ENCODE measurements around the gene PTPRM.

The PTPRM gene

DNA sequence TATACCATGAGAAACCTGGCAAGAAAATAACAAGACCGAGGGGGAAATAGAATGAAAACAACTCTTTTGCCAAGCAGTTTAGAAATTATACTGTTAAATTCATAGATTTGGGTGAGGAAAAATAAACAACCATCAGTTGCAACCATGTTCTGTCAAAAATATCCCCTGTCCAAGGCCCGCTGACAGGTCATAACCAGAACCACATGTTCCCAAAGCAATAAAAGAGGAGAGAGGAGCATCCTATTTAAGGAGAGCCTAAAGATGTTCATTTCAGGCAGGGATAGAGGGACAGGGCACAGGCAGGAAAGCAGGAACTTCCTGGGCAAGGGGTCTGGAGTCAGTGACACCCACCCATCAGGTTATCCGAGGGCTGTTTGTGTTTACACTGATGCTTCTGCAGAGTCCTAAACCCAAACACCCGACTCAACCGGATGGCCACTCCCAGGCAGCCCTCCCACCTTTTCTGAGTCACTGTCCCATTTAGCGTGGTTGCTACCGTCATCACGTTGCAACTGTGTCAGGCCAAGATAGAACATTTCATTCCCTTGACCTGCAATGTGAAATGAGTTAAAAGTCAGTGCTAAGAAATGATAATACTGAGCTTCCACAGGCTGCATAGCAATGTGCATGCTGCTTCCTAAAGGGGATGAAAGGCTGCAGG, 573.9 kb downstream of the PTPRM start:
- no peak for DNase-seq

DNA sequence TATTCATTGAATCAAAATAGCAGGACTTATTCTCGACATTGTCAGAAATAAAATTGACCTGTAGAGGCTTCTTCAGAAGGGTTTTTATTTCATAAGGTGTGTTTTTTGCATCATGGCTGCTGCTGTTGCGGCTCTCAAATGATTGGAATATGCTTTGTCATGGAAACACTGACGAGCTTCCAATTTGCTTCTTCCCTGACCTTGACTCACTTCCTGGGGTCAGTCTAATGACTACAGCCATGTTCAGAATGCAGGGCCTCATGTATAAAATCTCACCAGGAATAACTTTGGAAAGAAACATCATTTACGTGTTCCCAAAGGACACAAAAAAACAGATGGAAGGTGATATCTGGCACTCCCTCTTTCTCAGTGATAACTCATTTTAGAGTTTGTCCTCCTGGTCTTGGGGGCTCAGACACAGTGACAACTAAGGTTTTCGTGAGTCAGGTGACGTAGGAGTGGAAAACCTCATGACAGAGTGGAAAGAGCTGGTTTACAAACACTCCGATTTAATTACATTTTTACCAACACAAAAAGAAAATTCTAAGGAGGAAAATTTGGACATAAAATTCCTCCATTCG, 575.1 kb downstream of the PTPRM start:
- DNase-seq = no peak

DNA sequence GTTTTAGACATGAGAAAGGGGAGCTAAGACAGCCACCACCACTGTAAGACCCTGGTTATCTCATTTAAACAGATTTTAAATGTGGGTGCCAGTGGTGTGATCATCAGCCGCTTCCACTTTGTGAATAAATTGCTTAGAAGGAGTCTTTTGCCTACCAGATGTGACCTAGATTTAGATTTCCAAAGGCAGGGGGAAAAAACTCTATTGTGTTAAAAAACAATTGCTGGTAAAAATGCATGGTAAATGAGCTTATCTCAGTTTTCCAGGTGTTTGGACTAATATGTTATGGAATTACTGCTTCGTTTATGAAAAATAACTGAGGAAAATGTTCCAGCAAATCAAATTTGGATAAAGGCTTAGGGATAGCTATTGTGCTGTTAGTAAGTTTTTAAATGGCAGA, 575.8 kb downstream of the PTPRM start:
- no peak for DNase-seq

DNA sequence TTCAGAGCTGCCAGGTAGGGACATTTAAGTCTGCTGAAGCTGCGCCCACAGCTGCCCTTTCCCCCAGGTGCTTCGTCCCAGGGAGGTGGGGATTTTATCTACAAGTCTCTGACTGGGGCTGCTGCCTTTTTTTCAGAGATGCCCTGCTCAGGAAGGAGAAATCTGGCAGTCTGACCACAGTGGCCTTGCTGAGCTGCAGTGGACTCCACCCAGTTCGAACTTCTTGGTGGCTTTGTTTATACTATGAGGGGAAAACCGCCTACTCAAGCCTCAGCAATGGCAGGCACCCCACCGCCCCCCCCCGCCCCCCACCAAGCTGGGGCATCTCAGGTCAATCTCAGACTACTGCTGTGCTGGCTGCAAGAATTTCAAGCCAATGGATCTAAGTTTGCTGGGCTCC, 584.1 kb downstream of the PTPRM start:
- DNase-seq = no peak

DNA sequence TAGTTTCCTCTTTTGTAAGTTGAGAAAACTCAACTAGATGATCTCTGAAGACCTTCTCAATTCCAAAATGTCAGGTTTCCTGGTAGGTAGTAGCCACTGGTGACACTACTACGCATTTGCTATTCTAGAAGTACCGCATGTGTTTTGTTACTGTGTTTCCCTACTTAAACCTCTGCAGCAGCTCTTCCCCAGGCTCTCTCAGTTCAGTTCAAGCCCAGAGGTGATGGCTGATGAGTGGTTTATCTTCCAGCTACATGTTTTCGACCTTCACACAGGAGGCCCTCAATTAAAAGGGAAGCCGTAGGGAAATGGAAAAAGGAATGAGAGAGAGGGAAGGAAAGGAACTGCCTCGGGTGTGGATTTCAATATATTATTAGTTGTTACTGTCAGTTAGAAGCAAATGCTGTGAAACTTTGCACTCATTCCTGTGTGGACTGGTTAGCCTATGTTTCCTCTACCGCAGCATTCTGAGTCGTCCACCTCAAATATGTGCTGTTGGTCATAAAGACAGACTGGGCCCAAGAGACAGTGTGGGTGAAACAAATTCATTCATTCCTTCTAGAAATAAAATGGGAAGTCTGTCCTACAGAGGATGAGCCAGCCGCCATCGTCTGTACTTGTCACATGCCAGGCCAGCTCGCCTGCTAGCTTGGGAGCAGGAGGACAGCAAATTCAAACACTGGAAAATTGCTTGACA, 586.9 kb downstream of the PTPRM start:
- no peak for DNase-seq

DNA sequence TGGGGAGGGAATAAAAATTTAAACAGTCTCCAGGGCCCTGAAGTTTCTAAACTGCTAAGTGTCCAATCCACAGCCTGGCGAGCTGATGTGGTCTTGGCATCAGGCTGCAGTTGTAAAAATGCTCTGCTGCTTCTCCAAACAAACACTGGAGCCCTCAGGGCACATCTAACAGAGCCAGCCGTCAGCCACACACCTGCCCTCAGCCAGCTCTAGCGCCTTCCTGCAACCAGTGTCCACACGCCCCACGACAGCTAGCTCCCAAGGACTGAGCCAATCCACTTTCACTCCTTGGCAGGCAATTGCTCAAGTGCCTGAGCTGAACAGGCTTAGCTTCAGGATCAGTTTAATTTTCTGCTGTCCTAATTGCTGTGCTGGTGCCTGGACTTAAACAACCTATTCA, 595.7 kb downstream of the PTPRM start:
- DNase-seq = peak; percentile 20 to 66

DNA sequence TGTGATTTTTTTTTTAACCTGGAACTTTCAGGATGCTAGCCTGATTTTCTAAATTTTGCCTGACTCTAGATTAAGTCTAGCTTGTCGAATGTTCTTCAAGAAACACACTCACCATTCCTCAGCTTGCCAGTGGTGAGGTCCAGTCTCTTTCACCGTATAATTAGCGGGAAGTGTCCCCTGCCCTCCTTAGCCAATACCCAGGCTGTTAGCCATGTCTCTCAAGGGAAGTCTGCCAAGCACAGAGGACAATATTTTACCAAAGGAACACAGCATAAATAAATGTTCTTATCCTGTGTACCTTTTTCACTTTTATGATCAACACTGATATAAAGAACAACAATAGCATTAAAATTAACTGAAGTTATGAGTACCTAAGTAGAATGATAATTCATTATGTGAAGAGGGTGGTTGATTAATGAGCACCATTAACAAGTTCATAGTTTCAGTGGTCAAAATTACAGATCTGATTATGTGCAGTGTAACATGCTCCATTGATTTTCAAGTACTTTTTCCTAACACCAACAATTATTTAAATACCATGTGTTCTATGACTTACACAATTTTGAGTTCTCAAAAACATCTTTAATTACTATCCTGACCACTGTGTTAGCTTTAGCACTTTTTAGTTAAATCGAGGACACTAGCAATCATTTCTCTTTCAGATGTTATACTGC, 596.3 kb downstream of the PTPRM start:
- no peak for DNase-seq

DNA sequence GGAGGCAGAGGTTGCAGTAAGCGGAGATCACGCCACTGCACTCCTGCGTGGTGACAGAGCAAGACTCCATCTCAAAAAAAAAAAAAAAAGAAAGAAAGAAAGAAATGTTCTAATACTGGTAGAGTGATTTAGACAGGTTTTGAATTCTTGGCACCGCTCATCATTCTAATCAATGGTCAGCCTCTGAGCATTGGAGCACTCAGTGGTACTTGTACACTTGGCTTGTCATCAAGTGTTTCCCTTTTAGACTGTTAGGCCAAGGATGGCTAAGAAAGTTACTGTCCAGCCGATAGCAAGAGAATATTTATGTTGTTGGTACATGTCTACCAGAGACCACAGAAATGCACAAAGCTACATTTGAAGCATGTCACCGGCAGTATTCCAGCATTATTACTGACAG, 598.0 kb downstream of the PTPRM start:
- no peak for DNase-seq

DNA sequence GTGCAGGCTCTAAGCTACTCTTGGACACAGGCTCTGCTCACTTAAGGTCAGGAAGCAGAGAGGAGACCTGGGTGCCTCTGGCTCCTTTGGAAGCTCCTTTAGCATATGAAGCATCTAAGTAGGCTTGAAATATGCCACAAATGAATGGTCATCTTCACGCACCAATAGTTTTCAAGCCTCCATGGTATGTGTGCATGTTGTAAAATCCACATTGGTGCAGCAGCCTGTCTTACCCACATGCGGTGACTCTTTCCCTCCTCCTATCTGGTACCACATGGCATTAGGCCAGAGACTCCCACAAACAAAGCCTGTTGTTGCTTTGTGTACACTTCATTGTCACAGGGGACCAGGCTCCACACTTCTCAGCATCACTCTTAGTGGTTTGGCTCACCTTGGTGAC, 599.9 kb downstream of the PTPRM start:
- DNase-seq = no peak

DNA sequence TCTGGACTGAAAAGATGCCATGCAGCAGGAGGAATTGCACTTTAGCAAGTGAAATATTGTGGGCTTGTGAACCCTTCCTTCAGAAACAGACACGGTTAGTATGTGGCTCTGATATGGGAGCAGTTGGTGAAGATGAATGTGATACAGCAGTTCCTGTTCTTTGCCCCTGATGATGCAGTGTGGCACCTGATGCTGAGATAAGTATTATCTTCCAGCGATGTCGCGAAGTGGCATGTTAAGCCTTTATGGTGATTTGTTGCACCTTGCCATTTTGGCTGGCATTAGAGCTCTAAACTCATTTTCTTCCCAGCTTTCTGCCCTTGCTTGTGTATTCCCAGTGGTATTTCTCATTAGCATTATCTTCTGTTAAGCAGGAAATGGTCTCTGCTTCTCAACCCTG, 600.6 kb downstream of the PTPRM start:
- no peak for DNase-seq

DNA sequence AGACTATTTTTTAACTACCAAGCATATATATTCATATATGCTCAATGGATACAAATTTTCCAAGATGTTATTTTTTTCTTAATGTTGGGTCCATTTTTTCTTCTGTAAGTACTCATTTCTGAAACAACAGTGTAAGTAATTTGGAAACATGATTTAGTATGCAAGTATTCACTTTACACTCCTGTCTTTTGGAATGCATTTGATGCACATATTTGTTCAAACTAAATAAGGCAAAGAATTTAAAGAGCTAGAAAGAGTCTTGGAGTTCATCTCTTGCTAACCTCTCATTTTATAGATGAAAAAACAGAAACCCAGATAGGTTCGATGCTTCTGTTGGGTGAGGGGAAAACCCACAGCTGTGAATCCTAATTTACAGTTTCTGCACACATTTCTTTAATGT, 602.6 kb downstream of the PTPRM start:
- DNase-seq = no peak

DNA sequence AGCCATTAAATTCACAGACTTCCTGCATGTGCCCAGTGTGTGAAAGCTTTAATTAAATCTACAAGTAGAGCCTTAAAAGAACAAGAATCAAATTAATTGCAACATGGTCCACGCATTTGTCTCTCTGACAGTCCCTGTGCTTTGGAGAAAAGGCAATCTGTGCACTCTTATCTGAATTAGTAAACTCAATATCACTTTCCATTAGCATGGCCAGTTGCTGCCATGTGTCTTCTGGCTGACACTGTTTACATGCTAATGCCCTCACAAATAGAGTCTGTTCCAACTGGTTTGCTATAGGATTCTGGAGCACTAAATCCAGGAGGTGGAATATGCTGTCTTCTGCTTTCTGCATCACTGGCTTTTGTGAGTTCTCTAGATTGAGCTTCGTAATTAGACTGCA, 607.7 kb downstream of the PTPRM start:
- DNase-seq = no peak

DNA sequence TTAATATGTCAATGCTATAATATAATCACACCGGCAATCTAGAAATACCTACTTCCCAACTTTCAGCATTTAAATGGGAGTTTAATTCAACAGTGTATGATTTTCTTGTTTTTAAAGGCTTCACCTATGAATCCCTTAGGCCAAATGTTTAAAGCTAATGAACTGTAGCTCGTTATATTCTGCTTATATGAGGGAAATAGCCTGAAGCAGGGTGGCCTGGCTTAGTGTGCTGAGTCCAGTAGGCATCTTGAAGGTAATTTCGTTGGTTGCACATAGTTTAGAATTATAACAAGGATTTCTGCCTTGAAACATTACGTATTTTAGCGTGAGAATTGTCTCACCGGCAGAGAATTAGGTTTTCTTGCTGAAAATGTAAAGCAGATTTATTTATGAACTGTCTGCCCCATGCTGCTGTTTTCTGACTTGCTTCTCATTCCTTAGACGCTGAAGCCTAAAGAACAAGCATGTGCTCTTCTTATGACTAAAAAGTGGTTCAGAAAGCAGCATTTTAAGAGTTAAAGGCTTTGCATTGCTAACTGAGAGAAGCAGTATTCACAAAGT, 608.5 kb downstream of the PTPRM start:
- DNase-seq = no peak

DNA sequence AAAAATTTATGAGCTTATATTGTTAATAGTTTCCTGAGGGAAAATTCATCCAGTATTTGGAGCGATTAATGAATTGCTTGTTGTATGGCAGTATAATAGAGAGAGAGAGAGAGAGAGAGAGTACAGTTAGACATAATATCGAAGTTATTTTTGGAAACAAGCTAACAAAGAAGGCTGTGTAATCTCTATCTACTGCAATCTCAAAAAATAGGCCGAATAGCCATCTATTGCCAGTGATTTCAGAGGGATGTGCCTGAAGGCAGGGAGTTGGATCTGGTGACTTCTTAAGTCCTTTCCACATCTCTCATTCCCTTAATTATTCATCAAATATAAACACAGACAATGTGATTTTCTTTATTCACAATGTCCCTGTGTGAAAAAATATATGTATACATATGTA, 609.0 kb downstream of the PTPRM start:
- no peak for DNase-seq

DNA sequence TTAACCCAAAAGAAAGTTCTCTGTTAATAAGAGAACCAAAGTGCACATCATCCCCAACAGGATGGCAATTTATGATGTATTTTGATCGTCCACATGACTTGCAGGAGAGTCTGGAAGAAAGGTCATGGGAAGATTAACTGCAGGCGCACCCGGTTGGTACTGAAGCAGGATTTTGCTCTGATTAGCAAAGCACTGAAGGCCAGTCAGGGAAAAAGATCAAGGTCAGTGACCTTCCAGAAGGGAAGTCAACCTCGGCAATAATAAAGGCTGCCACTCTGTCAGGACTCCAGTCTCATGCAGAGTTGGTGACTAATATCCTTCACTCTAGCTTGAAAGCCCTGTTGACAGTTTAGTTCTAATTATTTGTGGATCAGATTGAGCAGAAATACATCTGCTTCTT, 609.4 kb downstream of the PTPRM start:
- DNase-seq = no peak

DNA sequence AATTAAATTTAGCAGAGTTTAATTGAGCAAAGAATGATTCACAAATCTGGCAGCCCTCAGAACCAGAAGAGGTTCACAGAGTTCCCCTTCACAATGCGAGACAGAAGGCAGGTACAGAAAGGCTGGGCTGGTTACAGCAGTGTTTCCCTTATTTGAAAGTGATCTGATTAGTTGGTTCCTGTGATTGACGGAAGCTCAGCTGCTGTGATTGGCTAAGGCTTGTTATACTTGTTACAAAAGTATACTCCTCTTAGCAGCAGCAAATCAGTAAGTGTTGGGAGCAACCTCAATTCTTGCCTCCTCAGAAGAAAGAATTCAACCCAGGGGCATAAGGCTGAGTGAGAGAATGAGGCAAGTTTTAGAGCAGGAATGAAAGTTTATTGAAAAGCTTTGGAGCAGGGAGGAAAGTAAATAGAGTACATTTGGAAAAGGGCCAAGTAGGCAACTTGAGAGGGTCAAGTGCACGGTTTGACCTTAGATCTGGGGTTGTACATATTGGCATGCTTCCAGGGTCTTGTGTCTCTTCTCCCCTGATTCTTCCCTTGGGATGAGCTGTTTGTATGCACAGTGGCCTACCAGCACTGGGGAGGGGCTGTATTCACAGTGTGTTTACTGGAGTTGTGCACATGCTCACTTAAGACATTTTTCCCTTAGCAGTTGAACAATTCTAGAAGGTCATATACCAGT, 610.4 kb downstream of the PTPRM start:
- no peak for DNase-seq

DNA sequence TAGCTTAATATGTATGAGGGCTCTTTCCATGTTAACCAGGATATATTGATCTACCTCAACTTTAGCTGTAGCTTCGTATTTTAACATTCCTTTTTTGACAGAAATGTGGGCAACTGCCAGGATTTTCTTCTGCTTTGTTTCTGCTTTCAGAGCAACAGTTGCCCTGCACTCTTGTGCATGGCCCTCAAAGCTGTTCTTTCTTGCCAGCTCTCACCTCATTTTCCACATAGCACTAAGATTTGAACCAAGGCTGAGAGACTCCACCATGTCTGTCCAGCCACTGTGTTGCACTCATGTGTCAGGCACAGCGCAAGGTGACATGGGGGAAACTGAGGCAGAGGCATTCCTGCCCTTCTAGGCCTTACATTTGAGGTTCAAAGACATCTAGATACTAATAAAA, 619.3 kb downstream of the PTPRM start:
- DNase-seq = no peak

DNA sequence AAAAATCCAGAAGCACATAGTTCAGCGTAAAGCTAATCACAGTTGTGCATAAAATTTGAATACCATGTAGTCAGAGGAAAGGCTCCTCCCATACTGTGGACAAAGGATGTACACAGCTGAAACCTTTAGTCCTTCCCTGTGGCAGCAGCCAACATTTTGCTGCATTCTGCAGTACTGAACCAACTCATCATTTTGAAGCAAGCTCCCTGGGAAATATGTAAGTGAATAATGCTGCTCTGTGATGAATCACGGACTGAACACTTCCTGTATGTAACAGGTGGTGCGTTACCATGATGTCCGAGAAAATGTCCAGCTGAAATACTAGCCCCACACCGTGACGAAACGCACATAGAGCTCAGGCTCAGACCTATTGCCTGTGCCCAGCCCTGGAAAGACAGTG, 621.1 kb downstream of the PTPRM start:
- no peak for DNase-seq

DNA sequence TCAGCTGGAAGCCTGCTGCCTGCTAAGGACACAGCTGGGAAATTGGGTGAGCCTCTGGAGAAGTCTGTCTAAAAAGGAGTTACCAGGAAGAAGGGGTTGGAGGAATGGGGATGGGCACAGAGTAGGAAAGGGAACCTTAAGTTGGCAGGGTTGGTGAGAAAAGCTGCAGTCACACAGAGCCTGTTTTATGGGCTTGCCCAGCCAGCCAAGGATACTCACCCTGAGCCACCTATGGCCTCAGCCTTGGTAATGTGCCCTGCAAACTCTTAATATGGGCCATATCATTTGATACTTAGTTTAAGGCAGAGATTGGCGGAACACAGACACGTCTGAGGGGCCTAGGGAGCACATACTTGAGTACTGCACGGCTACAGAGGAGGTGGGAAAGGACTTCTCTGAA, 623.9 kb downstream of the PTPRM start:
- no peak for DNase-seq

DNA sequence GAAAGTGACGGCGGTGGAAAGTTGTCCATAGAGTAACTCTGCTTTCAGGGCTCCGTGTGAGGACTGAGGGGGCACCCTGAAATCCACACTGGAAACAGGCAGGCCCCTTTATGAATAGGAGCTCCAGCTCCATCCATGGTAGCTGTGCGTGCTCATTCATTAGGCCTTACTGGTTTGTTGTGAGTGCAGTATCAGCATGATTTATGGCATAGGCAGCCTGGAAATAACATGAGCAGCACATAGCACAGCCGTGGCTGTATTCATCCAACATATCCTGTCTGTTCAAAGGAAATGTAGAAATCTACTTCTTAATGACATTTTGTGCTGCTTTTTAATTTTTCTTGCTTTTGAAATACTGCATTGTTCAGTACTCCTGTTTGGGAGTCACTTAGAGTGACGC, 627.3 kb downstream of the PTPRM start:
- no peak for DNase-seq

DNA sequence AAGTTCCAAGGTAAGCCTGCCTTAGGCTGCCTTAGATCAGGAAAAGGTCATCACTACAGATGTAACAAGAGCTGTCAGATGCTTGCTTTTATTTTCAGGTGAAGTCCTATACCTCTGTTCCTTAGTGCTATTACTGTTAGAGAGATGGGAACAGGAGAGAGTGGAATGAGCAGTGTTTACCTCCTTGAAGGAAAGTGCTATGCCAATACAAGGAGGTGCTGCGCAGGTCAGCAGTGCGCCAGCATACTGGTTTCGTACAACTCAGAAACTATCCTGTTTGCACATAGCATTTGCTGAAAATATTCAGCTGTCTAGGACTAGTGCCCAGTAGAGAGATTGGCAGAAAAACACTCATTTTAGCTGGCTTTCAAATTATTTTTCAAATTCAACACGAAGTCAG, 629.1 kb downstream of the PTPRM start:
- no peak for DNase-seq

DNA sequence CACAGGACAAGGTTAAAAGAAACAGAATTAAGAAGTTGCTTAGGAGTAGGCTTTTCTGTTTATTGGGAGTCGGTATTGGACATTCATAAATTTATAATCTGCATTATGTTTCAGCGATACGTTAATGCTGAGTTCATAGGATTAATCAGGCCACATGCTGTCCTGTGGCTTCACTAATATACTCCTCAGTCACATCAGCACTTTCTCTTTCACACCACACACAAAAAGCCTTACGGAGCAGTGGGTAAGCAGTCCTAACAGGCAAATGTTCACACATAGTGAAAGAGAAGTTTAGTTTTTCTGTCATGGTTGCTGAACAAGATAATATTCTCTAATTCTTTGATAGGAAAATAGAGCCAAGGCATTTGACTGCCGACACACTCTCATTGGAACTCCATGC, 630.4 kb downstream of the PTPRM start:
- no peak for DNase-seq

DNA sequence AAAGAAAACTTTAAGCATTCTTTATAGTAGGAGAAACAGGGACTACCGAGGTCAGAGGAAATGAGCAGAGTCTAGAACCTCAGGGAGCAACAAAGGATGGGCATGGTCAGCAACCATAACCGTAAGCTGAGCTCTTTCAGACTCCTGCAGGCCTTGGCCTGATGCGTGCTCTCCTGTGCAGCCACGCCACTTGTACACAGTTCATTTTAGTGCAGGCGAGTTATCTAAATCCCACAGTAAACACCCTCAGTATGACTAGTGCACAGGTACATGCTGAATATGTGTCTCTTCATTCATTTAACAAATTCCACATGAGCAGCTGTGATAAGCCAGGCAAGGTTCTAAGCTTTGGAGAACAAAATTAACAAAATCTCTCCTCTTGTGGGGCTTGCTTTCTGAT, 640.9 kb downstream of the PTPRM start:
- no peak for DNase-seq

All from SHP77 (cell line).